SH-SY5Y (cell line): ENCODE results near the gene IGSF3.

ENCODE experiments used
- GATA2 ChIP-seq: IDR thresholded peaks from 2 replicates; pipeline ENCODE4 v1.6.1; 2011; ENCODE audit warnings: mild to moderate bottlenecking, low read depth, low read length
- GATA3 ChIP-seq: IDR thresholded peaks from 2 replicates; pipeline ENCODE4 v1.6.1; 2011; ENCODE audit warnings: low read depth, mild to moderate bottlenecking, low read length, moderate library complexity

- TF ChIP-seq GATA2 (no peak), GATA3 (no peak)
Observed at GRCh38 chr1:116531917-116532316, 135.6 kb downstream of the IGSF3 start.
